HEK293 (cell line): ENCODE results near the gene LMBR1.

Experiments
- CTCF ChIA-PET: fragments of 350-600 bp; formaldehyde crosslinking; extraction: SDS; loops from one replicate; lab custom pipeline; 2021; ENCODE audit warnings: antibody characterized with exemption; lab: Yijun Ruan, JAX
- POLR2A ChIA-PET: fragments of 300-600 bp; formaldehyde crosslinking; extraction: SDS; loops from one replicate; lab custom pipeline; 2020; ENCODE audit warnings: antibody characterized with exemption, inconsistent platforms; lab: Yijun Ruan, JAX
- H3K27ac ChIP-seq: fragments of 200-500 bp; sonication (Bioruptor generic); 2 replicates; pipeline ENCODE4 v1.5.1; 2014; ENCODE audit warnings: low read depth, low read length, control low read depth, inconsistent platforms; ENCODE audit errors: extremely low read depth
- H3K36me3 ChIP-seq, 2 experiments: fragments of 200-500 bp in 1 of 2; sonication (Bioruptor generic) in 1 of 2; 1 replicate in 1 of 2; 2 replicates in 1 of 2; pipeline ENCODE4 v1.5.1; 2014 to 2017; ENCODE audit warnings: inconsistent platforms in 2 of 2, low read length in 2 of 2; ENCODE audit not compliant: control insufficient read depth in 2 of 2, insufficient read depth in 1 of 2
- H3K4me1 ChIP-seq: fragments of 200-500 bp; sonication (Bioruptor generic); 2 replicates; pipeline ENCODE4 v1.5.1; 2014; ENCODE audit warnings: mild to moderate bottlenecking, low read length, inconsistent platforms; ENCODE audit not compliant: control insufficient read depth, insufficient read depth
- H3K4me3 ChIP-seq: 2 replicates; pipeline ENCODE4 v1.5.1; 2011; ENCODE audit warnings: low read depth, mild to moderate bottlenecking, control low read depth, low read length, moderate library complexity
- H3K9me3 ChIP-seq: fragments of 200-500 bp; sonication (Bioruptor generic); 2 replicates; pipeline ENCODE4 v1.5.1; 2014; ENCODE audit warnings: low read depth, low read length, inconsistent platforms; ENCODE audit not compliant: control insufficient read depth, insufficient read depth
- FEZF1 ChIP-seq: fragments of 450-650 bp; formaldehyde crosslinking; IDR thresholded peaks from 2 replicates; pipeline ENCODE4 v1.5.1; 2016; ENCODE audit warnings: missing biosample characterization, missing genetic modification characterization
- GLI4 ChIP-seq: fragments of 450-650 bp; formaldehyde crosslinking; IDR thresholded peaks from 2 replicates; pipeline ENCODE4 v1.5.1; 2016; ENCODE audit warnings: missing biosample characterization, missing genetic modification characterization
- IKZF3 ChIP-seq: fragments of 450-650 bp; IDR thresholded peaks from 2 replicates; pipeline ENCODE4 v1.5.0; 2018; ENCODE audit warnings: missing biosample characterization, mild to moderate bottlenecking, missing genetic modification characterization, moderate library complexity
- KLF16 ChIP-seq: fragments of 450-650 bp; formaldehyde crosslinking; IDR thresholded peaks from 2 replicates; pipeline ENCODE4 v1.5.1; 2017; ENCODE audit warnings: missing biosample characterization, missing genetic modification characterization
- PRDM1 ChIP-seq: fragments of 450-650 bp; formaldehyde crosslinking; IDR thresholded peaks from 2 replicates; pipeline ENCODE4; 2016; ENCODE audit warnings: missing biosample characterization, missing genetic modification characterization
- PRDM4 ChIP-seq: fragments of 450-650 bp; formaldehyde crosslinking; IDR thresholded peaks from 2 replicates; pipeline ENCODE4 v1.5.1; 2017; ENCODE audit warnings: missing biosample characterization, missing genetic modification characterization
- SCRT2 ChIP-seq: fragments of 450-650 bp; formaldehyde crosslinking; IDR thresholded peaks from 2 replicates; pipeline ENCODE4 v1.5.1; 2016; ENCODE audit warnings: missing biosample characterization, missing genetic modification characterization
- SP2 ChIP-seq: fragments of 450-650 bp; formaldehyde crosslinking; IDR thresholded peaks from 2 replicates; pipeline ENCODE4 v1.5.1; 2016; ENCODE audit warnings: missing biosample characterization, missing genetic modification characterization
- SP7 ChIP-seq: fragments of 450-650 bp; formaldehyde crosslinking; IDR thresholded peaks from 2 replicates; pipeline ENCODE4 v1.5.1; 2016; ENCODE audit warnings: missing biosample characterization, missing genetic modification characterization
- TRIM28 ChIP-seq: IDR thresholded peaks from 2 replicates; pipeline ENCODE4 v1.6.1; 2011; ENCODE audit warnings: low read length, control low read depth, borderline replicate concordance
- ZBTB8A ChIP-seq: fragments of 450-650 bp; formaldehyde crosslinking; IDR thresholded peaks from 2 replicates; pipeline ENCODE4 v1.5.1; 2016; ENCODE audit warnings: missing biosample characterization, missing genetic modification characterization
- ZFHX2 ChIP-seq: fragments of 450-650 bp; formaldehyde crosslinking; conservative IDR thresholded peaks from 2 replicates; pipeline ENCODE4 v1.5.1; 2016; ENCODE audit warnings: missing biosample characterization, missing genetic modification characterization
- ZFP3 ChIP-seq: fragments of 450-650 bp; formaldehyde crosslinking; IDR thresholded peaks from 2 replicates; pipeline ENCODE4 v1.5.1; 2016; ENCODE audit warnings: low read depth, missing biosample characterization, missing genetic modification characterization
- ZNF157 ChIP-seq: fragments of 450-650 bp; formaldehyde crosslinking; IDR thresholded peaks from 2 replicates; pipeline ENCODE4 v1.5.1; 2016; ENCODE audit warnings: missing biosample characterization, missing genetic modification characterization
- ZNF18 ChIP-seq: fragments of 450-650 bp; formaldehyde crosslinking; IDR thresholded peaks from 2 replicates; pipeline ENCODE4 v1.5.1; 2016; ENCODE audit warnings: missing biosample characterization, missing genetic modification characterization
- ZNF366 ChIP-seq: fragments of 450-650 bp; formaldehyde crosslinking; conservative IDR thresholded peaks from 2 replicates; pipeline ENCODE4 v1.5.1; 2016; ENCODE audit warnings: missing biosample characterization, missing genetic modification characterization
- ZNF423 ChIP-seq: fragments of 450-650 bp; formaldehyde crosslinking; IDR thresholded peaks from 2 replicates; pipeline ENCODE4 v1.5.1; 2016; ENCODE audit warnings: missing biosample characterization, missing genetic modification characterization
- ZNF501 ChIP-seq: fragments of 450-650 bp; formaldehyde crosslinking; IDR thresholded peaks from 2 replicates; pipeline ENCODE4 v1.5.1; 2016; ENCODE audit warnings: missing biosample characterization, missing genetic modification characterization
- ZNF514 ChIP-seq: fragments of 450-650 bp; formaldehyde crosslinking; IDR thresholded peaks from 2 replicates; pipeline ENCODE4 v1.5.1; 2016; ENCODE audit warnings: missing biosample characterization, missing genetic modification characterization
- ZNF624 ChIP-seq: fragments of 450-650 bp; formaldehyde crosslinking; IDR thresholded peaks from 2 replicates; pipeline ENCODE4 v1.5.1; 2017; ENCODE audit warnings: missing biosample characterization, missing genetic modification characterization
- ZNF76 ChIP-seq: fragments of 450-650 bp; formaldehyde crosslinking; IDR thresholded peaks from 2 replicates; pipeline ENCODE4; 2016; ENCODE audit warnings: low read depth, missing biosample characterization, missing genetic modification characterization, borderline replicate concordance
- ZNF837 ChIP-seq: fragments of 450-650 bp; formaldehyde crosslinking; IDR thresholded peaks from 2 replicates; pipeline ENCODE4 v1.5.1; 2016; ENCODE audit warnings: missing biosample characterization, missing genetic modification characterization
- ZXDB ChIP-seq: fragments of 450-650 bp; formaldehyde crosslinking; IDR thresholded peaks from 2 replicates; pipeline ENCODE4 v1.5.1; 2016; ENCODE audit warnings: missing biosample characterization, missing genetic modification characterization
- TF ChIP-seq, protein P1 (sequence below): fragments of 450-650 bp; formaldehyde crosslinking; IDR thresholded peaks from 2 replicates; pipeline ENCODE4 v1.5.1; 2017; ENCODE audit warnings: missing biosample characterization, missing genetic modification characterization
- TF ChIP-seq, protein P2 (sequence below): fragments of 450-650 bp; formaldehyde crosslinking; conservative IDR thresholded peaks from 2 replicates; pipeline ENCODE4 v1.5.1; 2016; ENCODE audit warnings: low read depth, missing biosample characterization, missing genetic modification characterization

Gene LMBR1

GRCh38 chr7:156932006-156932405 is 39.0 kb upstream of the LMBR1 start:
- POLR2A ChIA-PET, result no interaction called here
- CTCF ChIA-PET, result no interaction called here
- Histone ChIP-seq H3K4me1 (0 out of 2 replicates have a peak, but pooled peaks cover 2% of the 10 kb centered on the region), H3K36me3 (no peaks in the 10 kb centered on the region), H3K9me3 (no peaks in the 10 kb centered on the region), H3K27ac (no peak overlapping the region), H3K4me3 (no peak overlapping the region)
- TF ChIP-seq ZXDB (tag by site-specific recombination) (no peak), SP7 (tag by site-specific recombination) (peak; percentile 59), PRDM1 (peak; percentile 37; the same call in 1 of the 2 replicates), ZNF366 (peak; percentile 30; the same call in 1 of the 2 replicates), ZFP3 (tag by site-specific recombination) (no peak), TRIM28 (peak; percentile 87), ZFHX2 (tag by site-specific recombination) (no peak), PRDM4 (tag by site-specific recombination) (no peak), SCRT2 (tag by site-specific recombination) (0 out of 2 replicates have a peak, but pooled peaks have one; percentile 41), ZNF837 (tag by site-specific recombination) (no peak), ZNF514 (tag by site-specific recombination) (no peak)
- TF ChIP-seq, protein P1, sequence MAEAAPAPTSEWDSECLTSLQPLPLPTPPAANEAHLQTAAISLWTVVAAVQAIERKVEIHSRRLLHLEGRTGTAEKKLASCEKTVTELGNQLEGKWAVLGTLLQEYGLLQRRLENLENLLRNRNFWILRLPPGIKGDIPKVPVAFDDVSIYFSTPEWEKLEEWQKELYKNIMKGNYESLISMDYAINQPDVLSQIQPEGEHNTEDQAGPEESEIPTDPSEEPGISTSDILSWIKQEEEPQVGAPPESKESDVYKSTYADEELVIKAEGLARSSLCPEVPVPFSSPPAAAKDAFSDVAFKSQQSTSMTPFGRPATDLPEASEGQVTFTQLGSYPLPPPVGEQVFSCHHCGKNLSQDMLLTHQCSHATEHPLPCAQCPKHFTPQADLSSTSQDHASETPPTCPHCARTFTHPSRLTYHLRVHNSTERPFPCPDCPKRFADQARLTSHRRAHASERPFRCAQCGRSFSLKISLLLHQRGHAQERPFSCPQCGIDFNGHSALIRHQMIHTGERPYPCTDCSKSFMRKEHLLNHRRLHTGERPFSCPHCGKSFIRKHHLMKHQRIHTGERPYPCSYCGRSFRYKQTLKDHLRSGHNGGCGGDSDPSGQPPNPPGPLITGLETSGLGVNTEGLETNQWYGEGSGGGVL (tag by site-specific recombination), result no peak
- TF ChIP-seq, protein P2, sequence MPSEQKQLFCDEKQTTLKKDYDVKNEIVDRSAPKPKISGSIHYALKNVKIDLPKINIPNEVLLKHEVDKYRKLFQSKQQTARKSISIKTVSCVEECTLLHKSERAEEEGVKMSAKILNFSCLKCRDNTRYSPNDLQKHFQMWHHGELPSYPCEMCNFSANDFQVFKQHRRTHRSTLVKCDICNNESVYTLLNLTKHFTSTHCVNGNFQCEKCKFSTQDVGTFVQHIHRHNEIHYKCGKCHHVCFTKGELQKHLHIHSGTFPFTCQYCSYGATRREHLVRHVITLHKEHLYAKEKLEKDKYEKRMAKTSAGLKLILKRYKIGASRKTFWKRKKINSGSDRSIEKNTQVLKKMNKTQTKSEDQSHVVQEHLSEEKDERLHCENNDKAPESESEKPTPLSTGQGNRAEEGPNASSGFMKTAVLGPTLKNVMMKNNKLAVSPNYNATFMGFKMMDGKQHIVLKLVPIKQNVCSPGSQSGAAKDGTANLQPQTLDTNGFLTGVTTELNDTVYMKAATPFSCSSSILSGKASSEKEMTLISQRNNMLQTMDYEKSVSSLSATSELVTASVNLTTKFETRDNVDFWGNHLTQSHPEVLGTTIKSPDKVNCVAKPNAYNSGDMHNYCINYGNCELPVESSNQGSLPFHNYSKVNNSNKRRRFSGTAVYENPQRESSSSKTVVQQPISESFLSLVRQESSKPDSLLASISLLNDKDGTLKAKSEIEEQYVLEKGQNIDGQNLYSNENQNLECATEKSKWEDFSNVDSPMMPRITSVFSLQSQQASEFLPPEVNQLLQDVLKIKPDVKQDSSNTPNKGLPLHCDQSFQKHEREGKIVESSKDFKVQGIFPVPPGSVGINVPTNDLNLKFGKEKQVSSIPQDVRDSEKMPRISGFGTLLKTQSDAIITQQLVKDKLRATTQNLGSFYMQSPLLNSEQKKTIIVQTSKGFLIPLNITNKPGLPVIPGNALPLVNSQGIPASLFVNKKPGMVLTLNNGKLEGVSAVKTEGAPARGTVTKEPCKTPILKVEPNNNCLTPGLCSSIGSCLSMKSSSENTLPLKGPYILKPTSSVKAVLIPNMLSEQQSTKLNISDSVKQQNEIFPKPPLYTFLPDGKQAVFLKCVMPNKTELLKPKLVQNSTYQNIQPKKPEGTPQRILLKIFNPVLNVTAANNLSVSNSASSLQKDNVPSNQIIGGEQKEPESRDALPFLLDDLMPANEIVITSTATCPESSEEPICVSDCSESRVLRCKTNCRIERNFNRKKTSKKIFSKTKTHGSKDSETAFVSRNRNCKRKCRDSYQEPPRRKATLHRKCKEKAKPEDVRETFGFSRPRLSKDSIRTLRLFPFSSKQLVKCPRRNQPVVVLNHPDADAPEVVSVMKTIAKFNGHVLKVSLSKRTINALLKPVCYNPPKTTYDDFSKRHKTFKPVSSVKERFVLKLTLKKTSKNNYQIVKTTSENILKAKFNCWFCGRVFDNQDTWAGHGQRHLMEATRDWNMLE (tag by site-specific recombination), result no peak

GRCh38 chr7:156929789-156930539 is 37.0 kb upstream of the LMBR1 start:
- CTCF ChIA-PET, result no interaction called here
- no peaks in the 10 kb centered on the region for H3K36me3 ChIP-seq
- TF ChIP-seq ZNF18, result no peak
- TF ChIP-seq ZNF76 (tag by site-specific recombination), result no peak
- TF ChIP-seq GLI4 (tag by site-specific recombination), result no peak
- TF ChIP-seq ZXDB (tag by site-specific recombination), result no peak
- no peak for TF ChIP-seq ZBTB8A (tag by site-specific recombination)
- no peak for TF ChIP-seq ZNF501 (tag by site-specific recombination)
- TF ChIP-seq ZNF157 (tag by site-specific recombination), result no peak
- TF ChIP-seq ZNF624 (tag by site-specific recombination), result no peak
- TF ChIP-seq KLF16, result no peak
- TF ChIP-seq SCRT2 (tag by site-specific recombination), result no peak
- 0 out of 2 replicates have a peak, but pooled peaks have one; percentile 7 for TF ChIP-seq SP2 (tag by site-specific recombination)
- 0 out of 2 replicates have a peak, but pooled peaks have one; percentile 13 for TF ChIP-seq IKZF3 (tag by site-specific recombination)
- no peak for TF ChIP-seq ZNF423 (tag by site-specific recombination)
- no peak for TF ChIP-seq FEZF1 (tag by site-specific recombination)

More at GRCh38 chr7:156929789-156930539, 37.0 kb upstream of the LMBR1 start:
- Histone ChIP-seq H3K4me1 (0 out of 2 replicates have a peak, but pooled peaks cover 2% of the 10 kb centered on the region), H3K27ac (no peak overlapping the region), H3K9me3 (no peaks in the 10 kb centered on the region), H3K4me3 (no peak overlapping the region)
- POLR2A ChIA-PET, result no interaction called here
